HG03354 (cell line): ENCODE measurements around the gene HOXB8.

ENCODE experiments used
- ATAC-seq: cut with Tn5 transposase; IDR thresholded peaks from one replicate; pipeline ENCODE4 v1.9.1; 2021; ENCODE audit warnings: mild to moderate bottlenecking; ENCODE audit not compliant: unreplicated experiment, poor library complexity, severe bottlenecking

The HOXB8 gene

DNA sequence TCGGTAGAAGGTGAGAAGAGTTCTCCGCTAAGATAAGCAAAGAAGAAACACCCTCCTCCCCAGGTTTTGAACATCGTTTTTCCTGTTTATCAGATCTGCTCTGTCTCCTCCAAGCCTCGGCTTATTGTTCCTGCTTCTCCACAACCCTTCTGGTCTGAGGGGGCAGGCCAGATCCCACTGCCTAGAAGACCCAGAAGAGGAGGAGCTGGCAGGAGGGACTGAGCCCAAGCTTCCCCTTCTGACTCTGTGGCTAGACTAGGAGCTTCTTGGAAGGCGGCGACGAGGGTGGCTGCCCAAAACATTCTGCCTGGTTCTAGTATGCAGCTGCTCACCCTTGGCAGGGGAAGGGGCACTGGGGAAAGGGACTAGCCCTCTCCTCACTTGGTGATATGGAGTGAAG lies 16.4 kb downstream of the HOXB8 start:
- ATAC-seq, result no peak

DNA sequence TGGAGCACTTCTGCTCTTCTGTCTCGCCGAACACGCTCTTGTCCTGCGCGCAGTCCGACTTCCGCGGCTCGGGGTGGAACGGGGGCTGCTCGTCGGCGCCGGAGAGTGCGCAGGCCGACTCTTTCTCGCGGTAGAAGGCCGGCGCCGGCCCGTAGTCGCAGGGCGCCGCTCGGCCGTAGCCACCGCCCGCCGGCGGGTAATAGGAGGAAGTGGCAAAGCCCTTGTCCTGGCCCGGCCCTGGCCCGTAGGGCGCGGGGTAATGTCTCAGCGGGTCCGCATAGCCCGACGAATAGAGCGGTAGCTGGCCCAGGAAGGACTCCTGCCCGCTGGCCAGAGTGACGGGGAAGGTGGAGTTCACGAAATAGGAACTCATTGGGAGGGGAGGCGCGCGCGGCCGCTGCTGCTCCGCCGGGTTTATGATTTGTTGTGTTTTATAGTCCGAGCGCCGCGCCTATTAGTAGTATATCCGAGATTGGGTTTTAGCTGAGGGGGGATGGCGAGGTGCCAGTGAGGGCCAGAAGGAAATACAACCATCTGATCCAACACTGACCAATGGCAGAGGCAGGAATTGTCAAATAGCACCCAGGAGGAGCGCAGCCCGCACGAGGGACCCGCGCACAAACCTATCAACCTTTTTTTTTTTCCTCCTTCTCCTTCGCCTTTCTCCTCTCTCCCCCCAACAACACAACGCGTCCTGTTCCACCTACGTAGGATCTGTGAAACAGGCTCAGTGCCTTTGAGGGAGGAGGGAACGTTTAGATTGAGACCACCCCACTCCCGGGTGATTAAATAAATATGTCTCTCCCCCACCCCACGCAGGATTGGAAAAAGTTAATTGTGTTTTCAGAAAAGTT lies 17.1 kb downstream of the HOXB8 start:
- ATAC-seq, result peak; percentile 41

DNA sequence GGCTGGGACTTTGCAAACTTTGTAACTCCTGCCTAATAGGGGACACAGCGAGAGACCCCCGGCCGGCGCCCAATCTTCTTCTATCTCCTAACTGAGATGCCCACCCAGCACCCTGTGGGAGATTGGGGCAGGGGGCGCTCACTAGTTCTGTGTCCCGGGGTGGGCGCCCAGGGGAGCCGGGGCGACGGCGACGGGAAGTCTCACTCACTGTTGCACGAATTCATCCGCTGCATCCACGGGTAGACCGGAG lies 17.6 kb downstream of the HOXB8 start:
- ATAC-seq, result no peak

DNA sequence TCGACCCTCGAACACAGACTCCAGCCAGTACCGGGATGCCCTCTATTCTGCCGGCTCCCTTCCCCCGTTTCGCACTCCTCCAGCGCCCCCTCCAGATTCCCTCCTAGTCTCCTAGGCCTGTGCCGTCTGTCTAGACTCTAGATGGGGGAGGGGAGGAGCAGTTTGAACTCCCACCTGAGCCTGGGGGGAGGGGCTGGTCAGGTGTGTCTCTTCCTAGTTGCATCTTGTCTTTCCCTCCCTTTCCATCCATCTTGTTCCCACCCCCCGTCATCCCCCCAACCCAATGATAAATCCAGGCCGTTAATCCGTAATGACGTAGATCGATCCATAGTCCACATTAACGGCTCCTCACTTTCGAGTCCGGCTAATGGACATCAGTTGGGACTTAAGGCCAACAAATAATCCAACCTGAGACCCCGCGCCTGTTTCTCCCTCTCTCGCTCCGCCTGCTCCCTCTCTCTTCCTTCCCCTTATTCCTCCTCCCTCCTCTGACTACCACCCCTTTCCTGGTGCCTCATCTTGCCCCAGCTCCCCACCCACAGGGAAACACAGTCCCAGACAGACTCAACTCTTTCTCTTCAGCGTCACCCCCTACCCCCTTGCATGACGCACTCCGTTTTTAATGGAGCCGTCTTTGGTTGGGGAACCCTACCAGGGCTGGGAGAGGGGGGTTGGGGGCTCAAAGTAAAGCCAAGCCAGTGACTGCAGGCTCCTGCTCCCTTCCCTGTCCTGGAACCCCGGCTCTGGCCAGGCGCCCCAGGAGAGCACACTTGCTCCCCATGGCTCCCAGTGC lies 18.2 kb downstream of the HOXB8 start:
- no peak for ATAC-seq

DNA sequence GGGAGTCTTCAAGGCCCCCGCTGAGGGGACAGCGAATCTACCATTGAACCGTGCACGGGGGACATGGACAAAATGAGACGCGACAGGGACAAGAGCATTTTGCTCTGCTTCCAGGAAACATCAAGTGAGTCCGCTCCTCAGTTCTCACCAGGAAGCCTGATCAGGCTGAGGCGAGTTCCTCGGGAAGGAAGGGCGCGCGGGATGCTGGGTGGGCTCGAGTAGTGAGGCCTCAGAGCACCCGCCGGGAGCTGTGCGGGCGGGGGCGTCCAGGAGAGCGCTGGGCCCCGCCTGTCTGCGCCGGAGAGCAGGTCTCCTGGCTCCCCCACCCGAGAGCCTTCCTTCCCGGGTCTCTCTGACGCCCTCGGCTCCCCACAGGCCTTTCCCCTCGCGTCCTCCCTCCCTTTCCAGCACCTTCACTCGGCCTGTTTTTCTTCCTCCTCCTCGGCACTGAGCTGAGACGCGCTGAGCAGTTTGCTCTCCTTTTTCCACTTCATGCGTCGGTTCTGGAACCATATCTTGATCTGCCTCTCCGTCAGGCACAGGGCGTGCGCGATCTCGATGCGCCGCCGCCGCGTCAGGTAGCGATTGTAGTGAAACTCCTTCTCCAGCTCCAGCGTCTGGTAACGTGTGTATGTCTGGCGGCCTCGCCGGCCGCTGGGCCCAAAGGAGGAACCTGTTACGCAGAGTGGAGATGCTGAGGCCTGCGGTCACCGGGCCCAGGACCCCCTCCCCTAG lies 18.9 kb downstream of the HOXB8 start:
- no peak for ATAC-seq

DNA sequence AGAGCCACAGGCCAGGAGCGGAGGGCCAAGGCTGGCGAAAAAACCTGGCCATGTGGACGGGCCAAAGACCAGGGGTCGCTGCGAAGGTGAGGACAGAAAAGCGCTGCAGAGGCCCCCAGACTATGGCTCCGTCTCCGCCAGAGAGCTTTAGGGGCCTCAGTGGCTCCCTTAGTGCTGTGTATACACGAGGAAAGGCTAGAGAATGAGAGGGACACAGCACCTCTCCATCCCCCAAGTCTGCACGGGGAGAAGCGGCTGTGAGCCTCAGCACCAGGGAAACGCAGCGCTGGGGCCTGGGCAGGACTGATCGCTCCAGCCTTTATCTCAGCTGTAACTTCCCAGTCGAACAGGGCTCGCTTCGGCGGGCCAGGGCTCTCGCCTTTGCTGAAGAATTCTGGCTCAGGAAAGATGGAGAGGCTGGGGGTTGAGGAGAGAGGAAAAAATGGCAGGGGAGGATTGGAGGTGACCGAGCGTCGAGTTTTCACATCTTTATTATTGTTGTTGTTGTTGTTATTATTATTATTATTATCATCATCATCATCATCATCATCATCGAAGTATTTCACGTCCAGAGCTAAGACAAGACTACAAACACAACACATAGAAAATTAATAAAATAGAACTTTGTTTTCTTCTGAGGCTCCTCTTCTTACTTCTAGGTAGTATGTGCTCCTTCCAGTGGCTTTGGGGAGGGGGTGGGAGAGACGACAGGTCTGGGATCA lies 19.7 kb downstream of the HOXB8 start:
- no peak for ATAC-seq

DNA sequence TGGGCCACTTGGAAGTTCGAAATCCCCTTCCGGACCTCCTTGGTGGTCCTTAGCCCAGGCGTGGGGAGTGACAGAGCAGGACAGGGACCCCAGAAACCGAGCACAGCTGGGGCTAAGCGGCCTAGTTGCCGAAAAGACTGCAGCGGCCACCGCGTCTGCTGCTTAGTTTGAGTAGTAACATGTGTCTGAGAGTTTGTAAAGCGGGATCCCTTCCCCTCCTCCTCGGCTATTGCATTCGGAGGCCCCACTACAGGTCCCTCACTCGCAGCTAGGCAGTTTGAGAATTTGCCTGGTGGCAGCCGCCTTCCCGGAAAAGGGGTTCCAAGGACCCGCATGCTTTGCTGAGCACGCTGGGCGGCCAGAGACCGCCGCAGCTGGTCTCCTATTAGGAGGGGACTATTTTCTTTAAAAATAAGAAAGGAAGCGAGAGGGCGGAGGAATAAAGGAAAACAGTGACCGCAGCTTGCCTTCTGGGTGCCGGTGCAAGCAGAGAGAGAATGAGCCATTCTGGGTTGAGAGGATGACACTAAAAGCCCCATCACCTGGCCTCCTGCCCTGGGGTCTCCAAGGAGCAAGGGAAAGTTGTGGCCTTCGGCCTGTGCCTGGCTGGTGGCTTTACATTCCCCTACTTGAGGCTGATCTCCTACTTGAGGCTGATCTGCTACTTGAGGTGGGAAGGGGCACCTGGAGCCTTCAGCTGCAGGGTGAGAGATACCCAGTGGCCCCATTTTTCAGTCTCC lies 20.4 kb downstream of the HOXB8 start:
- ATAC-seq, result no peak

DNA sequence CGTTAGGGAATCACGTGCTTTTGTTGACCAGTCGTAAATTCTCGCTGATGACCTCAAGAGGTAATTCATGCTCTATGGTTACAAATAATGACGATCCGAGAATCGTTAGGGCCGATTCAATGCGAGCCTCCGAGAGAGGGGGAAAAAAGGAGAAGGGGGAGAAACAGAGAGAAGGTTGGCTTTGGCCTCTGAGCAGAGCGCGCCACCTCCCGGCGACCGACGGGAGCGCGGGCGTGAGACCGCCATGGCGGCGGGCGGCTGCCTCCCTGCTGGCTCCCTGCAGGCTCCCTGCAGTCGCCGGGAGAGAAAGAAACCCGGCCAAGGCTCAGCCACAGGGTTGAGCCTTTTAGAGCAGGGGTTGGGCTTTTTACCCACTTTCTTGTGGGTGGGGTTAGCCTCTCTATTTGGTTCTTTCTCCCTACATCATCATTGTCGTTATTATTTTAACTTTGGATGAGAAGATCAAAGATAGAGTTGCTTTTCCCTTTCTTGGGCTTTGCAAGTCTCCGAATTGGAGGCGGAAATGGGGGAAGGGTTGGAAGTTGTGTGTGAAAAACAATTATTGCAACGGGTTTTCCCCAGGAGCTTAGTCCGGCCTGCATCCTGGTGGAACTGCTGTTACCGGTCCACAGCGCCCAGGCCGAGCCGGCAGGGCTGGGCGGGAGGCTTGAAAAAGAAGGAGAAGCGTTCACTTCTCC lies 21.1 kb downstream of the HOXB8 start:
- ATAC-seq, result no peak

DNA sequence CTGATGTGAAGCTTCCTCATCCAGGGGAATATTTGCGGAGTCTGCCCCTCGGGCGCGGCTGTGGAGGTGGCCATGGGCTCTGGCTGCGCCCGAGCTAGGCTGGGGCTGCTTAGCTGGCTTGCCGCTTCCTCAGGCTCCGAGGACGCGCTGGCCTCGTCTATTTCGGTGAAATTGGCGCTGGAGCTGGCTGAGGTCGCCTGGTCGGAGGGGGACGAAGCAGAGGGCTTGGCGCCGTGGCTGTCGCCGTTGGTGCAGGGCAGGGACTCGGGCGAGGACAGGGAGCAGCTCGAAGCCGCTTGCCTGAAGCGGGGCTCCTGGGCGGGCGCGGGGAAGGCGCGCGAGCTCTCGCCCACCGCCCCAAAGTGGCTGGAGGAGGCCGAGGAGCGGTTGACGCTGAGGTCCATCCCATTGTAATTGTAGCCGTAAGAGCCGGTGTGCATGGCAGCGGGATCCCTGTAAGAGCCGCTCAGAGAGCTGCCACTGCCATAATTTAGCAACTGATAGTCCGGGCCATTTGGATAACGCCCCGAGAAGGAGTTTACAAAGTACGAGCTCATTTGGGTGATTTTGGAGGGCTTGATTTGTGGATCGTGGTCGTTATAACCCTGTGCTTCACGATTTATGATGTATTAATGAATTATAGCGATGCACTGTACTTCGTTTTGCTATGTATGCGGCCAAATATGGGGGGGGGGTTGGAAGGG lies 21.8 kb downstream of the HOXB8 start, which contains the start of gene HOXB5:
HOXB5 (minus strand) TSS at position 654 of the 704 bp plus-strand sequence; CDS start at position 557, 97 bp downstream.
- no peak for ATAC-seq

DNA sequence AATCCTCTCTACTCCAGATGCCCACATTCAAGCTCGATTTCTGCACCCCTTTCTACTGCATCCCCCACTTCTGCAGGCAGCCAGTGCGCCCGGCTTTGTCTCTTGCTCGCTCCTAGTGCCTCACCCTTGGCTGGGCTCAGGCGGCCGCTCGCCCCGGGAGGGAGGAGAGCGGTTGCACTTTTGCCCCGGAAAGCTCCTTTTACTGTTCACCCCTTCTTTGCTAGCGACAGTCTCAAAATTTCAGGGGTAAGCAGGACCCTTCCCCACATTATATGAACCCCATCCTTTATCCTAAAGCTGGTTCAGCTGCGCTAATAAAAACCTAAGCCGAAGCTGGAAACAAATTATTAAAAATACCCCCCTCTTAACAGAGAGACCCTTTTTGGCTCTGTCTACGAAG lies 22.5 kb downstream of the HOXB8 start:
- ATAC-seq, result no peak

DNA sequence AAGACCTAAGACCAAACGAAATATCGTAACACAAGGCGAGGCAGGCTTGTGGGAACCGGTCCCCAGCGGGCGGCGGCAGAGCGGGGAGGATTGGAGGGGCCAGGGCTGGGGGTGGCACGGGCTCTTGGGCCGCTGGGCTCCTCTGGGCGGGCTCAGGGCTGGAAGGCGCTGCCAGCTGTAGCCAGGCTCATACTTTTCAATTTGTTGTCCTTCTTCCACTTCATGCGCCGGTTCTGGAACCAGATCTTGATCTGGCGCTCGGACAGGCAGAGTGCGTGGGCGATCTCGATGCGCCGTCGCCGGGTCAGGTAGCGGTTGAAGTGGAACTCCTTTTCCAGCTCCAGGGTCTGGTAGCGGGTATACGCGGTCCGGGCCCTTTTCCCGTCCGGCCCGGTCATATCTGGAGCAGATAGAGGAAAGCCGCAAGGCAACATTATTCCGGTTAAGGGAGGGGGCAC lies 23.0 kb downstream of the HOXB8 start:
- no peak for ATAC-seq

DNA sequence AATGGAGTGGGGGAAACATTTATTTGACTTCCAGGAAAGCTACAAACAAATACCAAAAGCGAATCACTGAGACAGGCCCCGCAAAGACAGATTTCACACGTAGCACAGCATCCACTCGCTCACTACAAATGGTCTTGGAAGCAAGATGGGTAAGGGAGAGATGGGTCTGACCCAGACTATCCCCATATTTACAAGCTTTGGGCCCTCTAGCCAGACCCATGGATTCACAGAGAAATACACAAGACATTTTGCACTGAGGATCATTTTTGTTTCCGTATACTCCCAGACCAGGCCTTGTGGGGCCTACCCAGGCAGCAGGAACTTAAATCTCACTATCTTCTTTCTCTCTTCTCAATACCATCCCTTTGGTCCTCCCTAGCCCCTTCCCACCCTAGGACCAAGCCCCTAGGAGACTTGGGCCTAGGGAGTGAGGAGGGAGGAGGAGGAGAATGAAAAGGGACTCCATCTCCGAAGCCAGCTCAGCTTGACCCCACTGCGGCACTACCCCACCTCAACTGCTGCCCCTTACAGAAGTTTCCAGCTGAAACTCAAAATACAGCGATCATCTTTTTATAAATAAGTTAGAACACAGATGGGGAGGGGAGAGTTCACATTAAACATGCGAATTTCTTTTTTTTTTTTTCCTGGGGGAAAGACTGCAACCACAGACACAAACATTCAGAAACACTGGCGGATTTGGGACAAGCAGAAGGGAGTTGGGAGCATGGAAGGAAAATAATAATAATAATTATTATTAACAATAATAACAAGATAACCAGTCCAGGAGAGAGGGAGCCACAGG lies 23.6 kb downstream of the HOXB8 start:
- no peak for ATAC-seq

DNA sequence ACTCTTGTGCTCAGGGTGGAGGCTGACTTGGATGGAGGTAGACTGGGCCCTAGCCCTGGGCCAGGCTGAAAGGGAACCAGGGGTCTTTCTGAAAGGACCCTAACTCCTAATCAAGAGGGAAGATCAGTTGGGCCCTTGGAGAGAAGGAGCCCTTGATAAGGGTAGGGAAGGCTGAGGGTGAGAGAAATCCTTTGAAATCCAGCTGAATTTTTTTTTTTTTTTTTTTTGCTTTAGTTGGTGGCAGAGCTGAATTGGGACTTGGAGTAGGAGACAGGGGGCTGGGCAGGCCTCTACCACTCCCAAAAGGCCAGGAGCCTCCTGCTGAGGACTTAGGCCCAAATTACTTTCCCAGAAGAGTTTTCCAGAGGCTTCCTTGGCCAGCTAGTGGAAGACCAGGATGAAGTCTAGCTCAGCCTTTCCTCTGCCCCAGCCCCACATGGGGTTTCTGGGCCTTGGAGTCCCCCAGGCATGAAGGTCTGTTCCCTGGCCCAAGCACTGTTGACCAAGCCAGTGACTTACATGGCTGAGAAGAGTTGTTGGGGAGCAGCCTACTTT lies 24.4 kb downstream of the HOXB8 start:
- ATAC-seq, result no peak

DNA sequence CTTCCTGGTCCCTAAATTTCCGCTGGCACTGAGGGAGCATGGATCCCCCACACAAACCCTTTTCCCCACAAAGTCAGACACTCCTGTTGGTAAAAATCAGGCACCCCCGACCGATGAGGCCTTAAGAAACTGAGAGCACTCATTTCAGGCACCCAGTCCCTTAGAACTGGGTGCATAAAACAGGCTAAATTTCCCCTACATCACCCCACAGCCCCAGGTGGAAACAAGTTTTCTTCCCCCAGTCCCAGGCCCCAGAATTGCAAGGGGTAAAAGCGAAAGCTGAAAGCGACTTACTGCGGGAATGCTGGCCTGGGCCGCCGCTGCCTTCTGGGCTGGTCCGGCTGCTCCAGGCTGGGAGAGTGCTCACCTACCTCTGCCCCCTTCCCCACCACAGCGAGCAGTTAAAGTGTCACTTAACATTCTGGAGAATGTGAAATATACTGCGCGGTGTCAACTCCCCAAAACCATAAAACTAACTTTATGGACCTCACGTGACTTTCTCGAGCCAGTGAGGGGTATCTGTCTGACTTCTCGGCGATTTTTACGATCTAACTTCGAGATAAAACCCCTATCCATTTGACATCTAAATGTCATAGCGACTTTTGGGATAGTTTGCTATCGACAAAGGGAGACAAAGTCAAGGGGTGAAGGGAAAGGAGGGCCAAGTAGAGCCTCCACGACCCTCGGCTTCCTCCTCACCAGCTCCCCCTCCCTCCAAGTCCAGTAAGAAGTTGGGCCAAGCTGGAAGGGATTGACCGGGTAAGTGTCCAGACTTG lies 25.1 kb downstream of the HOXB8 start, which contains the start of gene HOXB3:
HOXB3 (minus strand) TSS at position 411 of the 776 bp plus-strand sequence. CDS start 37,767 bp downstream, outside the sequence.
- ATAC-seq, result no peak

DNA sequence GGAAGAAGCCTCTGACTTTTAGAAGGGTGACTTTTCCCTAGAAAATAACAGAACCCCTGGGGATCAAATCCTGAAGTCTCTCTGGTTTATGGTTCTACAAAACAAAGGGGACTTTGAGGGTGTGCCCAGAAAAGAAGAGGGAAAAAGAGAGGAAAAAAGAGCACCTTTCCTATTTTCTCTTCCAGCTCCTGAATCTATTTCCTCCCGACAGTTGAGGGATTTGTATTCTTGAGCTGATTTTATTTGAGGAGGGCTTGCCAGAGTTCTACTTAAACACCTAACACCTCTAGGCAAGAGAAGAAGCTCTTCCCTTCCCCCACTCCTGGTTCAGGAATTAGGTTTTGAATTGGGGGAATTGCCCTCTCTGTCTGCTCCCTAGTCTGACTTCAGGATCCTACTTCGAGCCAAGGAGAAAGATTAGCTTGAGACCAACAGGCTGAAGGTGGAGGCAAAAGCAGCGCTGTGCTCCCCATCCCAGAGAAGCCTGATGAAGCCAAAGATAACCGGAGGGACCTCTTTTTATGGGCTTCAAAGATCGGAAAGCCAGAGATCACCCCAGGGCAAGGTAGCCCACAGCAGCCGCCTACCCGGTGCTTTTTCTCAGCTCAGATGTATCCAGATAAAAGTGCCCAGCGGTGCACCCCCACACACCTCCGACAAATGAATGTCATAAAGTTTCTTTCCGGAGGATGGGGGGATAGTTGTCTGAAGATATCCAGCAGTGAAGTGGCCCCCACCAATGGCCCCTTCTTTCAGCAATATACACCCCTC lies 25.8 kb downstream of the HOXB8 start:
- ATAC-seq, result no peak
